Measurements from ENCODE around the gene DOLPP1.

Gene DOLPP1

GRCh38 chr9:129101279-129101678, 20.4 kb downstream of the DOLPP1 start:
- DNase-seq (ENCODE audit: insufficient read length, low spot score) (no peak), FAIRE-seq (no peak)
- TF ChIP-seq PAX5 (IDR thresholded peaks at IDR 0.05; ENCODE audit: insufficient read depth, low read length, severe bottlenecking) (no peak), POLR2AphosphoS5 (IDR thresholded peaks at IDR 0.05; ENCODE audit: low read depth, low read length) (no peak), POLR2A (IDR thresholded peaks at IDR 0.05; ENCODE audit: low read depth, low read length) (no peak), POU2F2 (IDR thresholded peaks at IDR 0.05; ENCODE audit: low read depth, low read length) (no peak), TAF1 (IDR thresholded peaks at IDR 0.05; ENCODE audit: low read depth, low read length) (no peak), SPI1 (IDR thresholded peaks at IDR 0.05; ENCODE audit: low read depth, low read length) (no peak)

DNA sequence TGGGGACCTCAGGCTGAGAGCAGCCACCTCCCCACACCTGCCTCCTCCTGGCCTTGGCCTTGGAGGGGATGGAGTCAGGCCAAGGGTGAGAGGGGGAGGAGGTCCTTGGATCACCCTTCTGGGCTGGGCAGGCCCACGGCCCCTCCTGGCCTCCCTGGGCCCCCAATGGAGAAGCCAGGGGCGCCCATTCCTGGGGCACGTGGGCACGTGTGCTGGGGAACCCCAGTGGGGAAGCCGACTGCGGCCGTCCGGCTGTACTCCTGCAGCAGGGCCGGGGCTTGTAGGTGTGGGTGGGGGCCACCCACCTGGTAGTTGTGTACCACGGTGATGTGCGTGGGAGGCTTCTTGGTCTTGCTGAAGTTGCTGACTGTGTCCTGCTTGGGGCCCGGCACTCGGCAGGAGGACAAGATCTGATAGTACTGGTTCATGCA, 21.2 kb downstream of the DOLPP1 start:
- TF ChIP-seq POLR2A (IDR thresholded peaks at IDR 0.05; ENCODE audit: low read depth, low read length) (no peak), SPI1 (IDR thresholded peaks at IDR 0.05; ENCODE audit: low read depth, low read length) (no peak), POU2F2 (IDR thresholded peaks at IDR 0.05; ENCODE audit: low read depth, low read length) (no peak), PAX5 (IDR thresholded peaks at IDR 0.05; ENCODE audit: insufficient read depth, low read length, severe bottlenecking) (no peak), POLR2AphosphoS5 (IDR thresholded peaks at IDR 0.05; ENCODE audit: low read depth, low read length) (no peak), TAF1 (IDR thresholded peaks at IDR 0.05; ENCODE audit: low read depth, low read length) (no peak)
- DNase-seq (ENCODE audit: insufficient read length, low spot score) (no peak), FAIRE-seq (no peak)

GRCh38 chr9:129102791-129103594, 22.1 kb downstream of the DOLPP1 start:
- DNase-seq (ENCODE audit: insufficient read length, low spot score) (no peak), FAIRE-seq (no peak)
- no peak for TF ChIP-seq POU2F2 (IDR thresholded peaks at IDR 0.05; ENCODE audit: low read depth, low read length)
- no peak for TF ChIP-seq POLR2A (IDR thresholded peaks at IDR 0.05; ENCODE audit: low read depth, low read length)
- no peak for TF ChIP-seq PAX5 (IDR thresholded peaks at IDR 0.05; ENCODE audit: insufficient read depth, low read length, severe bottlenecking)
- no peak for TF ChIP-seq TAF1 (IDR thresholded peaks at IDR 0.05; ENCODE audit: low read depth, low read length)
- no peak for TF ChIP-seq SPI1 (IDR thresholded peaks at IDR 0.05; ENCODE audit: low read depth, low read length)
- TF ChIP-seq POLR2AphosphoS5 (IDR thresholded peaks at IDR 0.05; ENCODE audit: low read depth, low read length), result no peak

DNA sequence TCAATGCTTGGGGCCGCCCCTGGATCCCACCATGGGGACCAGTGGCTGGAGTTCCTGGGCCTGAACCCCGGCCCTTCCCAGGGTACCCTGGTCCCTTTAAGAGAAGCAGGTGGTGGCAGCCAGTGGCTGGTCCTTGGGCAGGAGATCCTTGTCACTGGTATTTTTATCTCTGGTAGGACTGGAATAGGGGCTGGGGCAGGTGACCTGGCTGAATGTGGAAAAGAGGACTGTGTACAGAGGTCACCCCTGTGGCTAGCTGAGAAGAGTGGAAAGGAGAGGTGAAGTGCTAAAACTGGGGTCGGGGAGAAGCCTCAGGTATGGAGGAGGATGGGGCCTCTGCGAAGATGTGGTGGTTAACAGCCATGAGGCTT, 22.7 kb downstream of the DOLPP1 start:
- TF ChIP-seq POLR2A (IDR thresholded peaks at IDR 0.05; ENCODE audit: low read depth, low read length), result no peak
- TF ChIP-seq TAF1 (IDR thresholded peaks at IDR 0.05; ENCODE audit: low read depth, low read length), result no peak
- no peak for TF ChIP-seq POLR2AphosphoS5 (IDR thresholded peaks at IDR 0.05; ENCODE audit: low read depth, low read length)
- TF ChIP-seq SPI1 (IDR thresholded peaks at IDR 0.05; ENCODE audit: low read depth, low read length), result no peak
- no peak for TF ChIP-seq PAX5 (IDR thresholded peaks at IDR 0.05; ENCODE audit: insufficient read depth, low read length, severe bottlenecking)
- TF ChIP-seq POU2F2 (IDR thresholded peaks at IDR 0.05; ENCODE audit: low read depth, low read length), result no peak
- DNase-seq (ENCODE audit: insufficient read length, low spot score) (no peak), FAIRE-seq (no peak)

DNA sequence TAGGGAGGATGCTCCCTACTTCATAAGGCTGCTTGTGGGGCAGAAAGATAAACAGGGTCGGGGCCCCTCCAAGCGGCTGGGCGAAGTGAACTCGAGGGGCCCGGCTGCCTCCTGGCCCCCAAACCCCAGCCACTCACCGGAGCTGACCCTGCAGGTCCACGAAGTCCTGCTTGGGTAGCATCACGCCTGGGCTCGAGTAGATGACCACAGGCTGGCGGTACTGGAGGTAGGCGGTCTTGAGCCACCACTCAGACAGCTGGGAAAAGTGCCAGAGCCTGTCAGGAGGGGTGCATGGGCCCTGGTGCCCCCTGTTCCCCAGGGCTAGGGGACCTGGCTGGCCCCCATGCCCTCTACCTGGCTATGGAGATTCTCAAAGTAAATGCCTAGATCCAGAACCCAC, 23.1 kb downstream of the DOLPP1 start:
- FAIRE-seq, result no peak
- no peak for TF ChIP-seq TAF1 (IDR thresholded peaks at IDR 0.05; ENCODE audit: low read depth, low read length)
- TF ChIP-seq SPI1 (IDR thresholded peaks at IDR 0.05; ENCODE audit: low read depth, low read length), result no peak
- TF ChIP-seq PAX5 (IDR thresholded peaks at IDR 0.05; ENCODE audit: insufficient read depth, low read length, severe bottlenecking), result no peak
- TF ChIP-seq POLR2A (IDR thresholded peaks at IDR 0.05; ENCODE audit: low read depth, low read length), result no peak
- no peak for TF ChIP-seq POU2F2 (IDR thresholded peaks at IDR 0.05; ENCODE audit: low read depth, low read length)
- no peak for TF ChIP-seq POLR2AphosphoS5 (IDR thresholded peaks at IDR 0.05; ENCODE audit: low read depth, low read length)
- DNase-seq (ENCODE audit: insufficient read length, low spot score), result no peak

DNA sequence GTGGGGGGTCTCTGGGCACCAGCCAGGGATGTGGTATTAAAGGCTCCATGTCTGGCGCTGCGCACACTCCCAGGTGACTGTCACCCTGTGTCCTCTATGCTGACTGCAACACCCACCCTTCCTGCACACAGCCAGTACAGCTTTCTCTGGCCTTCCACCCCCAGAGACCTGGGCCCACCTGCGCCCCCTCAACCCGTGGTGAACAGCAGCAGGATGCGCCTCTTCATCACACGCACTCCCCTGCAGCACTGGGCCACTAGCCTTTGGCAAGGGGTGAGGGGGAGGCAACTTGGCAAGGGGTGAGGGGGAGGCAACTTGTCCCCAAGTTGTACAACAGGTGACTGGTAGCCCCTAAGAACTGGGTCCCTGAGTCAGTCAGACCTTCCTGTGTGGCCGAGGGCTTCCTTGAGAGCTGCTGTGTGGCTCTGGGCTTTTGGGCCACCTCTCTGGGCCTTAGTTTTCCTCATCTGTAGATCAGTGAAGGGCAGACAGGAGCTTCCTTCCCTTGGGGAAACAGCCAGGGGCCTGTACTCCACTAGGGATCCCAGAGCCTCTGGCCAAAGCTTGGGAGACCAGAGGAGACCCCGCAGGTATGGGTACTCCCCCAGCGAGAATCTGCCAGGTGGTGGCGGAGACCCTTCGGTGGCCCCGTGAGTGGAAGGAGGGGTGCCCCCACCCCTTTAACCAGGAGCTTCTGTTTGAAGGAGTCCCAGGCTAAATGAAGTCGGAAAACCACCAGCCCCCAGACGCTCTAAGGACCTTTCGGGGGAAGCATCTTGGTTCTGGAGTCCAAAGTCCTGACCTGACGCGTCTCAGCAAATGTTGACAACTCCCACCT, 25.2 kb downstream of the DOLPP1 start:
- no peak for FAIRE-seq
- DNase-seq (ENCODE audit: insufficient read length, low spot score), result no peak
- TF ChIP-seq POLR2A (IDR thresholded peaks at IDR 0.05; ENCODE audit: low read depth, low read length) (no peak), POLR2AphosphoS5 (IDR thresholded peaks at IDR 0.05; ENCODE audit: low read depth, low read length) (no peak), TAF1 (IDR thresholded peaks at IDR 0.05; ENCODE audit: low read depth, low read length) (no peak), SPI1 (IDR thresholded peaks at IDR 0.05; ENCODE audit: low read depth, low read length) (no peak), PAX5 (IDR thresholded peaks at IDR 0.05; ENCODE audit: insufficient read depth, low read length, severe bottlenecking) (no peak)

DNA sequence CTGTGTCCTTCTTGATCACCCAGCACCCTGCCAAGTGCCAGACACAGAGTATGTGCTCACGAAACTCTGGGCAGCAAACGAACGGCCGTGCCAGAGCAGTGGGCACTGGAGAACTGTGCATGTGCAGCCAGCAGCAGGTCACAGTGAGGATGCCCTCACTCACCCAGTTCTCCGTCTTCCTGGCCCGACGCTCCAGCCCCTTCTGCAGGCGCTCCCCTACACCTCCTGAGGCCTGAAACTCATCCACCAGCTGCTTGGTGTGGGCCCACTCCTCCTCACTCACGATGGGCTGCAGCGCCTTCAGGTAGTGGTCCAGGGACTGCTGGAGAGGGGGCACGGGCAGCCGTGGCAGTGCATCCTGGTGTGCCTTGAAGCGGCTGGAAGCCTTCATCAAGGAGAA, 26.7 kb downstream of the DOLPP1 start:
- no peak for FAIRE-seq
- TF ChIP-seq SPI1 (IDR thresholded peaks at IDR 0.05; ENCODE audit: low read depth, low read length), result no peak
- TF ChIP-seq PAX5 (IDR thresholded peaks at IDR 0.05; ENCODE audit: insufficient read depth, low read length, severe bottlenecking), result no peak
- no peak for TF ChIP-seq POU2F2 (IDR thresholded peaks at IDR 0.05; ENCODE audit: low read depth, low read length)
- TF ChIP-seq POLR2A (IDR thresholded peaks at IDR 0.05; ENCODE audit: low read depth, low read length), result no peak
- TF ChIP-seq POLR2AphosphoS5 (IDR thresholded peaks at IDR 0.05; ENCODE audit: low read depth, low read length), result no peak
- TF ChIP-seq TAF1 (IDR thresholded peaks at IDR 0.05; ENCODE audit: low read depth, low read length), result no peak

DNA sequence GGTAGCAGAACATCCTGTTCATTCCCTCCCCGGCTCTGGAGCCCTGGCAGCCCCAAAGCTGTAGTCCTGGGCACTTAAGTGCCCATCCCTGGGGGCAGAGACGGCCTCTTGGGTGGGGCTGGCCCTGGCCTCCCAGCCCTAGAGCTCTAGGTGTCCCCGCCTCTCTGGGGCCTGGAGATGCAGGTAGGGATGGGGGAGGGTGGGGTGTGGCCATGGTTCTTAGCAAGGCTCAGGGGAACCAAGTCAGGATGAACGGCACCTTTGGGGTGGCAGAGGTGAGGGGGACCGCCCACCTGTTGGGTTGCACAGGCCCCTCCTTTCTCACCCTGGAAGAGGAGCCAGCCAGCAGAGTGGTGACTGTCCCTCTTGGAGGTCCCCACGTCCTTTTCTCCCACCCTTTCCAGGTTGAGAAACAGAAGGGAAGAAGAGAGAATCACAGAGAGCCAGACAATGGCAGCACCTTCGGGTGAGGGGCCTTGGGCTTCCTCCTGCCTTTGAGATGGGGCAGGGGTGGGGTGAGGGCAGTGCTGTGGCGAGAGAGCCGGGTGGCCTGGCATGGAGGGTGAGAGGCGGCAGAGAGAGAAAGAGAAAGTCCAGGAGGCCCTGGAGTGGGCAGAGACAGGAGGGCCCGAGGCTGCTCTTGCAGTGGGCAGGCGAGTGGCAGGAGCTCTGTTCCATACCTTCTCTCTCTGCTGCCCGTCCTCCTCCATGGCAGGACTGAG, 27.3 kb downstream of the DOLPP1 start:
- FAIRE-seq, result no peak
- DNase-seq (ENCODE audit: insufficient read length, low spot score), result no peak
- TF ChIP-seq POU2F2 (IDR thresholded peaks at IDR 0.05; ENCODE audit: low read depth, low read length) (no peak), SPI1 (IDR thresholded peaks at IDR 0.05; ENCODE audit: low read depth, low read length) (no peak), PAX5 (IDR thresholded peaks at IDR 0.05; ENCODE audit: insufficient read depth, low read length, severe bottlenecking) (no peak)

More for the DNA sequence above, 26.7 kb downstream of the DOLPP1 start:
- DNase-seq (ENCODE audit: insufficient read length, low spot score), result no peak
